GM11168 (cell line): Measurements from ENCODE around the gene IL36RN.

Experiments used
- in situ Hi-C: fragments of 300-500 bp; cut with MboI; formaldehyde crosslinking; loops from one replicate; pipeline ENCODE4 v1.12.0; 2022; ENCODE audit warnings: low sequenced_read_pairs; ENCODE audit not compliant: unreplicated experiment

Gene IL36RN

GRCh38 chr2:113058998-113059960 lies at the start of gene IL36RN:
Gene IL36RN, plus strand, starts transcription at chr2:113059198. Its CDS starts 241 bp downstream, at chr2:113059439.
- in situ Hi-C loops, result no loop called here

- in situ Hi-C loops, result no loop called here
Observed at GRCh38 chr2:113009622-113010021, 49.4 kb upstream of the IL36RN start.

GRCh38 chr2:113010088-113010487 lies 48.9 kb upstream of the IL36RN start:
- in situ Hi-C loops, result no loop called here

GRCh38 chr2:113011108-113011507 lies 47.9 kb upstream of the IL36RN start:
- in situ Hi-C loops, result no loop called here

- in situ Hi-C loops, result no loop called here
Observed at GRCh38 chr2:113012436-113013335, 46.3 kb upstream of the IL36RN start.

GRCh38 chr2:113013336-113013661 lies 45.7 kb upstream of the IL36RN start:
- in situ Hi-C loops, result no loop called here

GRCh38 chr2:113014067-113014466 lies 44.9 kb upstream of the IL36RN start:
- in situ Hi-C loops, result no loop called here

GRCh38 chr2:113015042-113015441 lies 44.0 kb upstream of the IL36RN start:
- in situ Hi-C loops, result no loop called here

- in situ Hi-C loops, result no loop called here
Observed at GRCh38 chr2:113015655-113016054, 43.3 kb upstream of the IL36RN start.

GRCh38 chr2:113018509-113018908 lies 40.5 kb upstream of the IL36RN start:
- in situ Hi-C loops, result no loop called here

GRCh38 chr2:113021312-113021711 lies 37.7 kb upstream of the IL36RN start:
- in situ Hi-C loops, result no loop called here

GRCh38 chr2:113024764-113025163 lies 34.2 kb upstream of the IL36RN start:
- in situ Hi-C loops, result no loop called here

GRCh38 chr2:113025737-113026136 lies 33.3 kb upstream of the IL36RN start:
- in situ Hi-C loops, result no loop called here

- in situ Hi-C loops, result no loop called here
Observed at GRCh38 chr2:113027691-113028090, 31.3 kb upstream of the IL36RN start.

GRCh38 chr2:113028112-113028511 lies 30.9 kb upstream of the IL36RN start:
- in situ Hi-C loops, result no loop called here

GRCh38 chr2:113032737-113033136 lies 26.3 kb upstream of the IL36RN start:
- in situ Hi-C loops, result no loop called here

GRCh38 chr2:113034016-113034415 lies 25.0 kb upstream of the IL36RN start:
- in situ Hi-C loops, result no loop called here

- in situ Hi-C loops, result no loop called here
Observed at GRCh38 chr2:113036763-113037162, 22.2 kb upstream of the IL36RN start.

- in situ Hi-C loops, result no loop called here
Observed at GRCh38 chr2:113038291-113038690, 20.7 kb upstream of the IL36RN start.

- in situ Hi-C loops, result no loop called here
Observed at GRCh38 chr2:113039158-113039557, 19.8 kb upstream of the IL36RN start.

GRCh38 chr2:113039719-113040118 lies 19.3 kb upstream of the IL36RN start:
- in situ Hi-C loops, result no loop called here
